GM06990 (cell line): Measurements from ENCODE around the gene FAM131C.

Source experiments
- DNase-seq: peaks from one replicate; pipeline ENCODE4 v3.0.0-alpha.2; 2011; ENCODE audit not compliant: insufficient read length; ENCODE audit errors: extremely low read depth
- H3K27me3 ChIP-seq: replicated peaks from 2 replicates; pipeline ENCODE4 v1.6.0; 2011; ENCODE audit warnings: low read length; ENCODE audit not compliant: control insufficient read depth, insufficient read depth
- H3K36me3 ChIP-seq: 2 replicates; pipeline ENCODE4 v1.5.1; 2011; ENCODE audit warnings: low read length; ENCODE audit not compliant: control insufficient read depth, insufficient read depth
- H3K4me3 ChIP-seq: replicated peaks from 2 replicates; pipeline ENCODE4 v1.5.1; 2011; ENCODE audit warnings: low read depth, mild to moderate bottlenecking, control low read depth, low read length
- CTCF ChIP-seq: IDR thresholded peaks from 2 replicates; pipeline ENCODE4 v1.5.1; 2011; ENCODE audit warnings: low read length, control low read depth, mild to moderate bottlenecking, inconsistent platforms; ENCODE audit not compliant: insufficient read depth, poor library complexity, severe bottlenecking

The FAM131C gene

GRCh38 chr1:16119926-16120325 lies 46.5 kb upstream of the FAM131C start:
- H3K27me3 ChIP-seq = peaks cover 3% of the 10 kb centered on the region
- no peak overlapping the region for H3K4me3 ChIP-seq
- H3K36me3 ChIP-seq = no peaks in the 10 kb centered on the region
- DNase-seq = no peak
- no peak for TF ChIP-seq CTCF

- H3K27me3 ChIP-seq = peaks cover 3% of the 10 kb centered on the region
- no peak overlapping the region for H3K4me3 ChIP-seq
- no peak for DNase-seq
Measured at GRCh38 chr1:16119504-16119903, 46.1 kb upstream of the FAM131C start.

GRCh38 chr1:16118706-16119105 lies 45.3 kb upstream of the FAM131C start:
- Histone ChIP-seq H3K4me3 (no peak overlapping the region), H3K27me3 (peaks cover 3% of the 10 kb centered on the region), H3K36me3 (no peaks in the 10 kb centered on the region)
- no peak for DNase-seq
- TF ChIP-seq CTCF = no peak

More at GRCh38 chr1:16119504-16119903, 46.1 kb upstream of the FAM131C start:
- no peaks in the 10 kb centered on the region for H3K36me3 ChIP-seq
- TF ChIP-seq CTCF = no peak

GRCh38 chr1:16117936-16118335 lies 44.5 kb upstream of the FAM131C start:
- TF ChIP-seq CTCF = no peak
- Histone ChIP-seq H3K36me3 (no peaks in the 10 kb centered on the region), H3K27me3 (peaks cover 3% of the 10 kb centered on the region), H3K4me3 (no peak overlapping the region)
- DNase-seq = no peak

- Histone ChIP-seq H3K27me3 (peaks cover 3% of the 10 kb centered on the region), H3K4me3 (no peak overlapping the region), H3K36me3 (no peaks in the 10 kb centered on the region)
- DNase-seq = no peak
- no peak for TF ChIP-seq CTCF
Measured at GRCh38 chr1:16117369-16117768, 43.9 kb upstream of the FAM131C start.

GRCh38 chr1:16116625-16117024 lies 43.2 kb upstream of the FAM131C start:
- TF ChIP-seq CTCF = no peak
- no peaks in the 10 kb centered on the region for H3K36me3 ChIP-seq
- no peak for DNase-seq
- peaks cover 3% of the 10 kb centered on the region for H3K27me3 ChIP-seq
- no peak overlapping the region for H3K4me3 ChIP-seq
